ENCODE data around the gene TGM1.
A peak's percentile ranks its signal among the peaks of the same experiment; 100 is the strongest.

Gene TGM1

DNA sequence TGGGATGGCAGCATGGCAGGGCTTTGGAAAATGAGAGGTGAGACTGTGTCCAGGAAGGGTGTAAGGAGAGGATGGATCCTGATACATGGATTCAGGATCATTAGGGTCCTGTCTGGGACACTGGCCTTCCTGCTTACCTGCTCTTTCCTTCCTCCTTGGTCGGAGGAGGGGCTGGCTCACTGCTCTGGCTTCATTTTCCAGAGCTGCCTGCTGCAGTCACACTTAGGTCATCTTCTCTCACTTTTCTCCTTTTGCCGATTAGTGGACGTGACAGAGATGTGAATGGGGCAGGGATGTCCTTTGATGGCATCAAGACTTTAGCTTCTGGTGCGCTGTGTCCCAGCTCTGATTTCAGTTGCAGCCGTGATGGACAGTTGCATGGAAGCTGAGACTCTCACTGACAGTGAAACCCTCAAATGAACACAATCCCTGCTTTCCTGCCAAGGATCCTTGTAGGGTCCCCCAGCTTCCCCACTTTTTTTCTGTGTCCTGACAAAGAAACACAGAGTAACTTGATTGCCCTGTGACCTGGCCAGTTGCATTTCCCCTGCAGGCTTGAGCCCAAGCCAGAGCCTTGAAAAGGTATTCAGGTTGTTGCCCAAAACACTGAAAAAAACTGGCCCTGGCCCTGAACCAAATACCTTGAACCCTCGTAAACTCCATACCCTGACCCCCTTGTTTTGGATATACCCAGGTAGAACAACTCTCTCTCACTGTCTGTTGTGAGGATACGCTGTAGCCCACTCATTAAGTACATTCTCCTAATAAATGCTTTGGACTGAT is 45.6 kb upstream of the TGM1 start:
- Histone ChIP-seq H3K36me3 (peaks cover 46% of the 10 kb centered on the region), H3K4me1 (no peaks in the 10 kb centered on the region), H3K4me3 (ENCODE audit: low read depth, low read length) (no peak overlapping the region), H3K9me3 (no peaks in the 10 kb centered on the region), H3K27me3 (no peaks in the 10 kb centered on the region)
- TF ChIP-seq, protein P1, sequence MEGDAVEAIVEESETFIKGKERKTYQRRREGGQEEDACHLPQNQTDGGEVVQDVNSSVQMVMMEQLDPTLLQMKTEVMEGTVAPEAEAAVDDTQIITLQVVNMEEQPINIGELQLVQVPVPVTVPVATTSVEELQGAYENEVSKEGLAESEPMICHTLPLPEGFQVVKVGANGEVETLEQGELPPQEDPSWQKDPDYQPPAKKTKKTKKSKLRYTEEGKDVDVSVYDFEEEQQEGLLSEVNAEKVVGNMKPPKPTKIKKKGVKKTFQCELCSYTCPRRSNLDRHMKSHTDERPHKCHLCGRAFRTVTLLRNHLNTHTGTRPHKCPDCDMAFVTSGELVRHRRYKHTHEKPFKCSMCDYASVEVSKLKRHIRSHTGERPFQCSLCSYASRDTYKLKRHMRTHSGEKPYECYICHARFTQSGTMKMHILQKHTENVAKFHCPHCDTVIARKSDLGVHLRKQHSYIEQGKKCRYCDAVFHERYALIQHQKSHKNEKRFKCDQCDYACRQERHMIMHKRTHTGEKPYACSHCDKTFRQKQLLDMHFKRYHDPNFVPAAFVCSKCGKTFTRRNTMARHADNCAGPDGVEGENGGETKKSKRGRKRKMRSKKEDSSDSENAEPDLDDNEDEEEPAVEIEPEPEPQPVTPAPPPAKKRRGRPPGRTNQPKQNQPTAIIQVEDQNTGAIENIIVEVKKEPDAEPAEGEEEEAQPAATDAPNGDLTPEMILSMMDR (IDR thresholded peaks at IDR 0.05; ENCODE audit: low read depth, low read length), result no peak
- no peak for DNase-seq

DNA sequence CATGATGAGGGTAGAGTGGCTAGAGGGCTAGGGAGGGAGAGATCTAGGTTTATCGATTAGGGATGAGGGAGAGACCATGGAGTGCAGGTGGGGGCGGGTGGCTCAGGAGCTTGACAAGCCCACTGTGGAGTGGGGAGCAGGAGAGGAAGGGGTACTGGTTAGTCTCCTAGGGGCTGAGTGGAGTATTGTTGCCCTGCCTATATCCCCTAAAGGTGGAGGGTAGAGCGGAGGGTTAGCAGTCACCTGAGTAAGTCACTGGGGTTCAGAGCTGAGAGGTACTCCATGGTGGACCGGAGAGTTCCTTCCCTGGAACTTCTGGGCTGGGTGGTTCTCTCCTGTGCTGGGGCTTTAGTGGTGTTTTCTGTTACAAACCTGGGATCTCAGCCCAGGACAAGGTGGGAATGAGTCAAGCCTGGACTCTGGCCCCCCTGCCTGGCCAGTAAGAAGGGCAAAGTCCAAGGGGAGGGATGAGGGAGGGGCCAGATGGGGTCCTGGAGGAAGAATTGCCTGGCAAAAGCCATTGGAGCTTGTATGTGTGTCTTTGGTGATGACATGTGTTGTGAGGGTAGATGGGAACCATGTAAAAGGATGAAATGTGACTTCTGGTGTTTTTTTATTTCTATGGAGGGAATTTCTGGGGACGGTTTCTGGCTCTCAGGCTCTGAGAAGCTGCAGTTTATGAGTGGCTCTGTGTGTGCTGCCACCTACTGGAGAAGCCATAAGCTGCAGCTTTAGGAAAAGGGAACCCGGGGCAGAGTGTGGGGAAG is 44.8 kb upstream of the TGM1 start, which contains the start of gene CIDEB:
Gene CIDEB (minus strand): TSS at position 403 of the 767 bp plus-strand sequence. CDS start 119 bp downstream, at position 284.
- H3K4me1 ChIP-seq, result no peaks in the 10 kb centered on the region
- DNase-seq, result peak; percentile 67
- H3K27me3 ChIP-seq, result no peaks in the 10 kb centered on the region
- H3K36me3 ChIP-seq, result peaks cover 48% of the 10 kb centered on the region
- TF ChIP-seq, protein P1 (IDR thresholded peaks at IDR 0.05; ENCODE audit: low read depth, low read length), result peak; percentile 99
- H3K9me3 ChIP-seq, result no peaks in the 10 kb centered on the region
- no peak within 1 kb of the TSS for H3K4me3 ChIP-seq (ENCODE audit: low read depth, low read length)

DNA sequence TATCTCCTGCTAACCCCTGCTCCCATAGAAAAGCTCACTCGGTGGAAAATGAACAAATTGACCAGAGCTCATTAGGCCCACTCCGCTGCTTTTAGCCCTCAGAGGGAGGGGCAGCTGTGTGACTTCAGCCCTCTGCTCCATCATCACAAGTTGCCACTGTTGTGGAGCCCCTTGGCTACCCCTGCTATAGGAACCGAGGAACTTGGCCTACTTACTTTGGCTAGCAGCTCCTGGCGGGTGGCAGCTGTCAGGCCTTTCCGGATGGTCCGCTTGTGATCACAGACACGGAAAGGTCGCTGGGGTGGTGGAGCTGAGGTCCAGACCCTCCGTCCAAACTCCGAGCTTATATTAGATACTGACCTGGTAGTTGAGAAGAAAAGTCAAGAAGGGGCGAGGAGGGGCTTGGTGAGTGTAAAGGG is 44.2 kb upstream of the TGM1 start:
- no peaks in the 10 kb centered on the region for H3K9me3 ChIP-seq
- no peak overlapping the region for H3K4me3 ChIP-seq (ENCODE audit: low read depth, low read length)
- H3K36me3 ChIP-seq, result peaks cover 53% of the 10 kb centered on the region

DNA sequence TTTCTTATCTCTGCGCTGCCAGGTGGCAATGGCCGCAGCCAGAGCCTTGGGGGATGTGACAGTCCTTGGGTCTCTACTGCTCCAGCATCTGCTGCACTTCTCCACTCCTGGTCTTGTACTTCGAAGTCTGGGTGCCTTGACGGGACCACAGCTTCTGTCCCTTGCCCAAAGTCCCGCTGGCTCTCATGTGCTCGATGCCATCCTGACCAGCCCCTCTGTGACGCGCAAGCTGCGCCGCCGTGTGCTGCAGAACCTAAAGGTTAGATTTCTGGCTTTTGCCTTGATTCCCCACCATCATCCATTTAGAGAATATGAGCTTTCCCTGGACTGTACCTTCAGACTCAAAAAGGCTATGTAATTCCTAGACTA is 41.0 kb upstream of the TGM1 start:
- TF ChIP-seq, protein P1 (IDR thresholded peaks at IDR 0.05; ENCODE audit: low read depth, low read length), result no peak
- Histone ChIP-seq H3K9me3 (no peaks in the 10 kb centered on the region), H3K27me3 (no peaks in the 10 kb centered on the region), H3K4me1 (no peaks in the 10 kb centered on the region), H3K4me3 (ENCODE audit: low read depth, low read length) (no peak overlapping the region), H3K36me3 (peaks cover 52% of the 10 kb centered on the region)
- DNase-seq, result no peak

More for the DNA sequence above, 44.2 kb upstream of the TGM1 start:
- TF ChIP-seq, protein P1 (IDR thresholded peaks at IDR 0.05; ENCODE audit: low read depth, low read length), result no peak
- H3K27me3 ChIP-seq, result no peaks in the 10 kb centered on the region
- DNase-seq, result no peak
- H3K4me1 ChIP-seq, result no peaks in the 10 kb centered on the region

DNA sequence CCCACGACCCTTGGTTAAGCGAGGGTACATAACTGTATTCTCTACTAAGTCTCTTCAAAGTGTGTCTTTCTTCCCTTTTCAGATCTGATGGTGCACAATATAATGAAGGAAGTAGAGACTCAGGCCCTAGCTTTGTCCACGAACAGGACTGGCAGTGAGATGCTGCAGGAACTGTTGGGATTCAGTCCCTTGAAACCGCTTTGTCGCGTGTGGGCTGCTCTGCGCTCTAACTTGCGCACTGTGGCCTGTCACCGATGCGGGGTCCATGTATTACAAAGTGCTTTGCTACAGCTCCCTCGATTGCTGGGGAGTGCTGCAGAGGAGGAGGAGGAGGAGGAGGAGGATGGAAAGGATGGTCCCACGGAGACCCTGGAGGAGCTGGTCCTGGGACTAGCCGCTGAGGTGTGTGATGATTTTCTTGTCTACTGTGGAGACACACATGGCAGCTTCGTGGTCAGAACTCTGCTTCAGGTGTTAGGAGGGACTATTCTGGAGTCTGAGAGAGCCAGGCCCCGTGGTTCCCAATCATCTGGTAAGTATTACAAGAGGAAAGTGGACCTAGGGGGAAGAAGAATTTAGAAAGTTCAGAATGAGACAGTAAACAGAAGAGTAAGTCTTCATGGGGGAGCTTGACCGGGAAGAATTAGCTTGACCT is 37.5 kb upstream of the TGM1 start:
- Histone ChIP-seq H3K4me1 (no peaks in the 10 kb centered on the region), H3K36me3 (peaks cover 32% of the 10 kb centered on the region), H3K9me3 (no peaks in the 10 kb centered on the region), H3K27me3 (no peaks in the 10 kb centered on the region), H3K4me3 (ENCODE audit: low read depth, low read length) (peak overlapping the region; percentile 79)
- DNase-seq, result no peak
- TF ChIP-seq, protein P1 (IDR thresholded peaks at IDR 0.05; ENCODE audit: low read depth, low read length), result no peak

Measured in BE2C (cell line).